OCI-LY7 (cell line): ENCODE measurements around the gene ZNF799.

Experiments used
- CTCF ChIP-seq: fragments of 200-600 bp; sonication (generic); conservative IDR thresholded peaks from 2 replicates; pipeline ENCODE4 v1.5.1; 2014; ENCODE audit warnings: mild to moderate bottlenecking, antibody characterized with exemption, low read length, moderate library complexity, mixed read lengths
- EZH2phosphoT487 ChIP-seq: fragments of 200-600 bp; sonication (generic); IDR thresholded peaks from 2 replicates; pipeline ENCODE4 v1.6.1; 2018; ENCODE audit warnings: low read depth, borderline replicate concordance, mild to moderate bottlenecking, mixed run types, antibody characterized with exemption, low read length, moderate library complexity, mixed read lengths

GRCh38 chr19:12448808-12449207 is 47.7 kb upstream of the ZNF799 start:
- TF ChIP-seq CTCF (no peak), EZH2phosphoT487 (no peak)
